ENCODE data around the gene CCDC38. TPM values are rescaled to one million over a fixed set of nuclear protein-coding genes. Genes with fewer than 3 reads are reported as not detected.
"Not testable (repeated sequence)": the region's sequence is repeated elsewhere in the genome, so short reads cannot be mapped to it uniquely, and the experiment has no call there.

The CCDC38 gene
- total and polyA plus RNA-seq, 4 donors: 0.67 to 0.75 TPM; not detected in 2

DNA sequence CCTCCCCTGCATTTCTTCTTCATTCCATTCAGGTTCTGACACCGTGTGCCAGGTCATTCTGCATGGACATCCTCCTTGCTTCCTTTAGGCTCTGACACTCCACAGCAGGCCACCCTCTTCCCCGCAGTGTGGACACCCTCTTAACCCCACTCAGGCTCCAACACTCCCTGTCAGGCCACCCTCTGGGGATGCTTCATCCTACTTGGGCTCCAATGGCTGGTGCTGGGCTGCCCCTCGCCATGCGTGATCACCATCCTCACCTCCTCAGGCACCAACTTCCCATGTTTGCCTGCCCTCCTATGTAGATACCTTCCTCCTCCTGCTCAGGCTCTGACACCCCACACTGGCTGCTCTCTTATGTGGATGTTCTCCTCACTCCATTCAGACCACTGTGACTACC lies 90.3 kb downstream of the CCDC38 start:
- WGBS (ENCODE audit: insufficient coverage): 94% methylated on average over 4 of the region's 4 CpGs
- Histone ChIP-seq H3K4me1 (ENCODE audit: control insufficient read depth, insufficient read depth, low read length) (no peaks in the 10 kb centered on the region), H3K27ac (ENCODE audit: low read depth, low read length) (no peak overlapping the region), H3K9me3 (ENCODE audit: control insufficient read depth, insufficient read depth, low read length) (no peaks in the 10 kb centered on the region), H3K4me3 (ENCODE audit: low read depth, low read length) (no peak overlapping the region), H3K27me3 (ENCODE audit: control insufficient read depth, insufficient read depth, low read length) (no peaks in the 10 kb centered on the region), H3K36me3 (ENCODE audit: control insufficient read depth, insufficient read depth, low read length) (no peaks in the 10 kb centered on the region)
- DNase-seq (ENCODE audit: low read depth in 4 of 6, low spot score in 6 of 6): no peak

DNA sequence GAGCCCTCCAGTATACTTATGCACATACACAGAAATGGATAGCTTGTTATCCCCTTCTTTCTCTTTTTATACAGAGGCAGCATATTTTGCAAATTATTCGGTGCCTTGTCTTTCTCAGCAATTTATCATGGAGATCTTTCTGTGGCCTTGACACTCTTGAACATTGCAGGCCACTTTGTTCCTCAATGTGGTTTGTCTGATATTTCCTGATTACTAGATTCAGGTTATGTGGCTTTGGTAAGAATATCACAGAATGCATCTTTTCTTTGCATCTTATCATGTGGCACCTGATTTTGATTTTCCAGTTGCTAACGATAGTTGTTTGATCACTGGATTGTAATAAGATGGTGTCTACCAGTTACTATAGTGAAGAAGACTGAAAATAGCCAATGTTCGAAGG lies 90.8 kb downstream of the CCDC38 start:
- H3K4me1 ChIP-seq (ENCODE audit: control insufficient read depth, insufficient read depth, low read length): no peaks in the 10 kb centered on the region
- WGBS (ENCODE audit: insufficient coverage): no CpG with 5 or more reads among the region's 3 CpGs
- no peaks in the 10 kb centered on the region for H3K27me3 ChIP-seq (ENCODE audit: control insufficient read depth, insufficient read depth, low read length)
- H3K4me3 ChIP-seq (ENCODE audit: low read depth, low read length): no peak overlapping the region
- H3K27ac ChIP-seq (ENCODE audit: low read depth, low read length): no peak overlapping the region
- no peaks in the 10 kb centered on the region for H3K36me3 ChIP-seq (ENCODE audit: control insufficient read depth, insufficient read depth, low read length)
- H3K9me3 ChIP-seq (ENCODE audit: control insufficient read depth, insufficient read depth, low read length): no peaks in the 10 kb centered on the region
- DNase-seq (ENCODE audit: low read depth in 4 of 6, low spot score in 6 of 6): no peak

DNA sequence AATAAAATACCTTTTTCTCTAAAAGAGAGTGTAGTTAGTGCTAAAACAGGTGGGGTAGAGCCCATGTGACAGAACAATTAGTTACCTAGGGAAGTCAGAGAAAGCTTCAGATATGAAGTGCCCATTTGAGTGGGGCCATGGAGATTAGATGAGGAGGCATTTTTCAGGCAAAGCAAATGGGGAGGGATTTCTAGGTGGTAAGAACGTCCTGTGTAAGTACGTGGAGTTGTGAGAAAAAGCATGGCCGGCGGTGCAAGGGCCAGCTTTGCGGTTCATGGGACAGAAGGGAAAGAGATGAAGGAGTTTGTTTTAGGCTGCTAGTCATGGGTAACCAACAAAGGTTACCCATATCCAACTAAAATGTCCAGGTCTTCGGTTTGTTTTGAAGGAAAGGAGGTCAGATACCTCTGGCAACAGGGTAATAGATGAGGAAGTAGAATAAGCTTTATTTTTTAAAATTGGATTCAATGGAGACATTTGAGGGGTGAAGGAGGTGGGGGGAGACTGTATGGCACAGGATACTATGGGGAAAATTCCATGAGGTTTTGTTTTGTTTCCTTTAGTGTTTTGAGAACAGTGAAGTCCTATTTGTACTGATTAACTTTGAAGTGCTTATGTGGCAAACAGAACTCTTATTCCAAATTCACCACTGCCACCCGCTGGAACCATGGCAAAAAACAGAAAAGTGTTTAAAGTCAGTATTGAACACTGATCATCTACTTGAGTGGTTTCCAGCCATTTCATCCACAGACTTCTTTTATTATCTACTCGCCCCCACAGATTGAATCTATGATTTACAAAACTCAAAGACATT lies 93.6 kb downstream of the CCDC38 start:
- Histone ChIP-seq H3K27me3 (ENCODE audit: control insufficient read depth, insufficient read depth, low read length) (no peaks in the 10 kb centered on the region), H3K4me3 (ENCODE audit: low read depth, low read length) (no peak overlapping the region), H3K27ac (ENCODE audit: low read depth, low read length) (no peak overlapping the region), H3K36me3 (ENCODE audit: control insufficient read depth, insufficient read depth, low read length) (no peaks in the 10 kb centered on the region), H3K9me3 (ENCODE audit: control insufficient read depth, insufficient read depth, low read length) (no peaks in the 10 kb centered on the region), H3K4me1 (ENCODE audit: control insufficient read depth, insufficient read depth, low read length) (no peaks in the 10 kb centered on the region)
- 40% methylated on average over 1 of the region's 8 CpGs for WGBS (ENCODE audit: insufficient coverage)
- DNase-seq (ENCODE audit: low read depth in 4 of 6, low spot score in 6 of 6): peak in 3 of 6 donors; percentile 15 to 88 (median 53)

DNA sequence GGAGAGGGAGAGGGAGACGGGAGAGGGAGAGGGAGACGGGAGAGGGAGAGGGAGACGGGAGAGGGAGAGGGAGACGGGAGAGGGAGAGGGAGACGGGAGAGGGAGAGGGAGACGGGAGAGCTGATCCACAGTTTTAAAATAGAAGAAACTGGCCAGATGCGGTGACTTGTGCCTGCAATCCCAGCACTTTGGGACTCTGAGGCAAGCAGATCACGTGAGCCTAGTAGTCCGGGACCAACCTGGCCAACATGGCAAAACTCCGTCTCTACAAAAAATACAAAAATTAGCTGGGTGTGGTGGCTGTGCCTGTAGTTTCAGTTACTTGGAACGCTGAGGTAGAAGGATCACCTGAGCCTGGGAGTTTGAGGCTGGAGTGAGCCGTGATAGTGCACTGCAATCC lies 100.0 kb downstream of the CCDC38 start:
- not testable (repeated sequence) for DNase-seq (ENCODE audit: low read depth in 4 of 6, low spot score in 6 of 6); H3K4me1 ChIP-seq (ENCODE audit: control insufficient read depth, insufficient read depth, low read length); H3K27me3 ChIP-seq (ENCODE audit: control insufficient read depth, insufficient read depth, low read length); H3K27ac ChIP-seq (ENCODE audit: low read depth, low read length); H3K9me3 ChIP-seq (ENCODE audit: control insufficient read depth, insufficient read depth, low read length); H3K36me3 ChIP-seq (ENCODE audit: control insufficient read depth, insufficient read depth, low read length)
- H3K4me3 ChIP-seq (ENCODE audit: low read depth, low read length): peak overlapping the region; percentile 16
- WGBS (ENCODE audit: insufficient coverage): 86% methylated on average over 4 of the region's 12 CpGs

DNA sequence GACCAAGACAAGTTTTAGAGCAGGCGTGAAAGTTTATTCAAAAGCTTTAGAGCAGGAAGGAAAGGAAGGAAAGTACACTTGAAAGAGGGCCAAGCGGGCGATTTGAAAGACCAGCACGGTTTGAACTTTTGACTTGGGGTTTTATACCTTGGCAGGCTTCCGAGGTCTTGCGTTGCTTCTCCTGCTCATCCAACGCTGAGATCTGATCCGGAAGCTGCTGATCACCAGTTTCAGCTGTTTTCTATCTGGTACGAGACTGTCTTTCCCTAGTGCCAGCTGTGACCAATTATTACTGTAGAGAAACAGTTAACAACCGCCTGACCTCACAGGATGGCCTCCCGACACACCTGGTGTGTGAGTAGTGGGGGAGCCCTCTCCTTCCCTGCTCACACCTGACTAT lies 104.3 kb downstream of the CCDC38 start:
- Histone ChIP-seq H3K9me3 (ENCODE audit: control insufficient read depth, insufficient read depth, low read length) (no peaks in the 10 kb centered on the region), H3K27ac (ENCODE audit: low read depth, low read length) (no peak overlapping the region), H3K36me3 (ENCODE audit: control insufficient read depth, insufficient read depth, low read length) (no peaks in the 10 kb centered on the region), H3K4me3 (ENCODE audit: low read depth, low read length) (no peak overlapping the region), H3K4me1 (ENCODE audit: control insufficient read depth, insufficient read depth, low read length) (no peaks in the 10 kb centered on the region), H3K27me3 (ENCODE audit: control insufficient read depth, insufficient read depth, low read length) (no peaks in the 10 kb centered on the region)
- 38% methylated on average over 8 of the region's 11 CpGs for WGBS (ENCODE audit: insufficient coverage)
- DNase-seq (ENCODE audit: low read depth in 4 of 6, low spot score in 6 of 6): no peak

DNA sequence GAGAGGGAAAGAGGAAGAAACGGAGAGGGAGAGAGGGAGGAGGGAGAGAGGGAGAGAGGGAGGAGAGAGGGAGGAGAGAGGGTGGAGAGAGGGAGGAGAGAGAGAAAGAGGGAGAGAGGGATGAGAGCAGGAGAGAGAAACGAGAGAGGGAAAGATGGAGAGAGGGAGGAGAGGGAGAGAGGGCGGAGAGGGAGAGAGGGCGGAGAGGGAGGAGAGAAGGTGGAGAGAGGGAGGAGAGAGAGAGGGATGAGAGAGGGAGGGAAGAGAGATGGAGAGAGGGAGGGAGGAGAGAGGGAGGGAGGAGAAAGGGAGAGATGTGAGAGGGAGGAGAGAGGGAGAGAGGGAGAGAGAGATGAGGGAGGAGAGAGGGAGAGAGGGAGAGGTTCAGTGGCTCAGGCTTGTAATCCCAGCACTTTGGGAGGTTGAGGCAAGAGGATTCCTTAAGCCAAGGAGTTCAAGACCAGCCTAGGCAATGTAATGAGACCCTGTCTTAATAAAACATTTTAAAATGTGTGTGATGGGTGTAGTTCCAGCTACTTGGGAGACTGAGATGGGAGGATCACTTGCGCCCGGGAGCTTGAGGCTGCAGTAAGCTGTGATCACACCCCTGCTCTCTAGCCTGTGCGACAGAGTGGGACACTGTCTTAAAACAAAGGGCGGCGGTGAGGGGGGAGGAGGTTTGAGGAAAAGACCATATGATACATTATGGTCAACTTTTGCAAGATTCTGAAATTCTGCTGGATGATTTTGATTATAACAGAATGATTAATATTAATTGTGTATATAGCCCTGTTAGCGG lies 105.0 kb downstream of the CCDC38 start:
- DNase-seq (ENCODE audit: low read depth in 4 of 6, low spot score in 6 of 6): no peak
- no peaks in the 10 kb centered on the region for H3K4me1 ChIP-seq (ENCODE audit: control insufficient read depth, insufficient read depth, low read length)
- H3K27me3 ChIP-seq (ENCODE audit: control insufficient read depth, insufficient read depth, low read length): no peaks in the 10 kb centered on the region
- H3K9me3 ChIP-seq (ENCODE audit: control insufficient read depth, insufficient read depth, low read length): no peaks in the 10 kb centered on the region
- H3K36me3 ChIP-seq (ENCODE audit: control insufficient read depth, insufficient read depth, low read length): no peaks in the 10 kb centered on the region
- H3K4me3 ChIP-seq (ENCODE audit: low read depth, low read length): no peak overlapping the region
- no peak overlapping the region for H3K27ac ChIP-seq (ENCODE audit: low read depth, low read length)
- 77% methylated on average over 8 of the region's 10 CpGs for WGBS (ENCODE audit: insufficient coverage)

DNA sequence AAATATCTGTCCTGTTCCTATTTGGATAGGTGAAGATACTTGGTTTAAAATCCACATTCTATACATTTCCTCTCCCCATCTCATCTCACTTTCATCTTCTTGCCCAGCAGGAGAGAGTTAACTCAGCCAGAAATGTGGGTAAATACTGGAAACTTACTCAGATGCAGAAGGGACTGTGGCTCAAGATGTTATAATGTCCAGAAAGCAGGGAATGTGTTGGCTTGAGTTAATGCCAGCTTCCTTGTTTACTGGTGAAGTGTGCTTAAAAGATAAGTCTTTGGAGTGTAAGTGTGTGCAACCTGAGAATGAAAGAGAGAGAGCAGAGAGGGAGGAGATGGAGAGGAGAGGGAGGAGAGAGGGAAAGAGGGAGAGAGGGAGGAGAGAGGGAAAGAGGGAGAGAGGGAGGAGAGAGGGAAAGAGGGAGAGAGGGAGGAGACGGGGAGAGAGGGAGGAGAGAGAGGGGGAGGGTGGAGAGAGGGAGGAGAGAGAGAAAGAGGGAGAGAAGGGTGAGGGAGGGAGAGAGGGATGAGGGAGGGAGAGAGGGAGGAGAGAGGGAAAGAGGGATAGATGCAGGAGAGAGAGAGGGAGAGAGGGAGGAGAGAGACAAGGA lies 105.7 kb downstream of the CCDC38 start:
- no peaks in the 10 kb centered on the region for H3K9me3 ChIP-seq (ENCODE audit: control insufficient read depth, insufficient read depth, low read length)
- DNase-seq (ENCODE audit: low read depth in 4 of 6, low spot score in 6 of 6): peak in 1 of 6 donors; percentile 29
- H3K27me3 ChIP-seq (ENCODE audit: control insufficient read depth, insufficient read depth, low read length): no peaks in the 10 kb centered on the region
- 0% methylated on average over 1 of the region's 1 CpG for WGBS (ENCODE audit: insufficient coverage)
- H3K36me3 ChIP-seq (ENCODE audit: control insufficient read depth, insufficient read depth, low read length): no peaks in the 10 kb centered on the region
- H3K4me3 ChIP-seq (ENCODE audit: low read depth, low read length): no peak overlapping the region
- no peak overlapping the region for H3K27ac ChIP-seq (ENCODE audit: low read depth, low read length)
- H3K4me1 ChIP-seq (ENCODE audit: control insufficient read depth, insufficient read depth, low read length): no peaks in the 10 kb centered on the region

DNA sequence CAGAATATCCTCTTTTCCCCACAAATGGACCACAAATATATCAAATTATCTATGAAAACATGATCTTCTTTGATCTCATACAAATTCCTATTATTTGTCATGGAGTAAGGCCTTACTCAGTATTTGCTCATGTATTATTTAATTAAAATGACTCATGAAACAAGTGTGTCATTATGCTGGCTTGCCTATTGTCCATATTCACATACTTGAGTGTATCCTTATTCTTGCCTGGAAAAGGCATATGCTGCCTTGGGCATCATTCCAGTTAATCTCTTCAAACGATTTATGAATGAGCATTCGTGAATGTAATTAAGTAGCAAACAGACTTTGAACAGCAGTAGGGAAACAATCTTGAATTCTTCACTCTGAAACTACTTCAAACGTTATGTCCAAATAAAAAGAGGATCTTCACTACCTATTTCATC lies 106.2 kb downstream of the CCDC38 start:
- Histone ChIP-seq H3K4me1 (ENCODE audit: control insufficient read depth, insufficient read depth, low read length) (no peaks in the 10 kb centered on the region), H3K9me3 (ENCODE audit: control insufficient read depth, insufficient read depth, low read length) (no peaks in the 10 kb centered on the region), H3K27me3 (ENCODE audit: control insufficient read depth, insufficient read depth, low read length) (no peaks in the 10 kb centered on the region), H3K27ac (ENCODE audit: low read depth, low read length) (no peak overlapping the region), H3K4me3 (ENCODE audit: low read depth, low read length) (no peak overlapping the region), H3K36me3 (ENCODE audit: control insufficient read depth, insufficient read depth, low read length) (no peaks in the 10 kb centered on the region)
- whole genome bisulfite sequencing (ENCODE audit: insufficient coverage): no CpG with 5 or more reads among the region's 3 CpGs
- peak in 2 of 6 donors; percentile 57 for DNase-seq (ENCODE audit: low read depth in 4 of 6, low spot score in 6 of 6)

DNA sequence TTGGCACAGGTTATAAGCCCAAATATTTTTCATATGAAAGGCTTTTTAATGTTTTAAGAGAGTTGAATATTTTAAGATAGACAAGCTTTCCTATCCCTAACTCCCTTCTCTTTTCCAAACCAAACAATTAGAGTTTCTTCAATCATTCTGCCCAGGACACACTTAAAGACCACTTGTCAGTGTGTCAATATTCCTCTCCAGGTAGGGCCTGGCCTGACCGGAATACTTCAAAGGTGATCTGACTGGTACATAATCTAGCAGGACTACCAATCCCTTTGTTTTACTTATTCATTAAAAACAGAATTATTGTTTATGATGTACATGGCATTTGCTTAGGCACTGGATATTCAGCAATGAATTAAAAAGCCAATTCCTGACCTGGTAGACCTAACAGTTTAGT lies 107.8 kb downstream of the CCDC38 start:
- no CpG with 5 or more reads among the region's 1 CpG for WGBS (ENCODE audit: insufficient coverage)
- Histone ChIP-seq H3K4me3 (ENCODE audit: low read depth, low read length) (no peak overlapping the region), H3K9me3 (ENCODE audit: control insufficient read depth, insufficient read depth, low read length) (no peaks in the 10 kb centered on the region), H3K27ac (ENCODE audit: low read depth, low read length) (no peak overlapping the region), H3K4me1 (ENCODE audit: control insufficient read depth, insufficient read depth, low read length) (no peaks in the 10 kb centered on the region), H3K27me3 (ENCODE audit: control insufficient read depth, insufficient read depth, low read length) (no peaks in the 10 kb centered on the region), H3K36me3 (ENCODE audit: control insufficient read depth, insufficient read depth, low read length) (no peaks in the 10 kb centered on the region)
- no peak for DNase-seq (ENCODE audit: low read depth in 4 of 6, low spot score in 6 of 6)

All from spinal cord (tissue), 10 donors.